H1 (cell line): ENCODE data around the gene PARM1. TPM values are rescaled to one million over a fixed set of nuclear protein-coding genes. Genes with fewer than 3 reads are reported as not detected.

Source experiments
- CTCF ChIA-PET: fragments of 300-600 bp; sonication (Branson Sonifier 250); formaldehyde crosslinking; loops from one replicate; lab custom pipeline; 2021; ENCODE audit not compliant: partially characterized antibody; lab: Charles Lee
- POLR2A ChIA-PET: fragments of 300-600 bp; sonication (Branson Sonifier 250); formaldehyde crosslinking; loops from one replicate; lab custom pipeline; 2021; ENCODE audit warnings: inconsistent platforms; ENCODE audit not compliant: partially characterized antibody; lab: Charles Lee
- DNase-seq, 2 experiments: peaks; one replicate each; pipeline versions ENCODE4 v3.0.0 to v3.0.0-alpha.2; 2010 to 2022; ENCODE audit warnings: low spot score in 2 of 2, low read depth in 1 of 2, mixed read lengths in 1 of 2
- FAIRE-seq: peaks from 2 replicates; lab custom pipeline; 2011; peaks lifted over from hg19 to GRCh38; lab: Jason Lieb, UNC
- H2AFZ ChIP-seq: 2 replicates; pipeline ENCODE4 v1.8.1; 2012; ENCODE audit warnings: low read length, inconsistent platforms
- H2AK5ac ChIP-seq: 2 replicates; pipeline ENCODE4 v1.6.1; 2013; ENCODE audit warnings: low read depth, low read length
- H2BK120ac ChIP-seq: replicated peaks from 2 replicates; pipeline ENCODE3; 2013; ENCODE audit warnings: low read depth, low read length, inconsistent platforms
- H2BK12ac ChIP-seq: 2 replicates; pipeline ENCODE4 v1.6.1; 2013; ENCODE audit warnings: low read depth, low read length
- H2BK15ac ChIP-seq: 2 replicates; pipeline ENCODE4 v1.6.1; 2013; ENCODE audit warnings: low read length
- H2BK20ac ChIP-seq: 2 replicates; pipeline ENCODE4 v1.6.1; 2013; ENCODE audit warnings: low read length
- H2BK5ac ChIP-seq: 2 replicates; pipeline ENCODE4 v1.6.1; 2013; ENCODE audit warnings: low read depth, low read length
- H3K14ac ChIP-seq: 2 replicates; pipeline ENCODE4 v1.6.1; 2013; ENCODE audit warnings: inconsistent platforms; ENCODE audit not compliant: insufficient read length
- H3K18ac ChIP-seq: 2 replicates; pipeline ENCODE4 v1.6.1; 2013; ENCODE audit warnings: low read length; ENCODE audit errors: extremely low read depth
- H3K23ac ChIP-seq: 2 replicates; pipeline ENCODE4 v1.6.1; 2013; ENCODE audit warnings: inconsistent platforms; ENCODE audit not compliant: insufficient read length
- H3K23me2 ChIP-seq: 2 replicates; pipeline ENCODE4 v1.6.1; 2013; ENCODE audit warnings: low read depth, low read length
- H3K27ac ChIP-seq: 2 replicates; pipeline ENCODE4 v1.6.1; 2011; ENCODE audit warnings: low read depth, low read length, inconsistent platforms
- H3K27me3 ChIP-seq, 4 experiments: replicated peaks in 1 of 4; 1 replicate in 1 of 4; 2 replicates in 3 of 4; pipeline versions ENCODE4 v1.6.1 to v1.8.1; 2011 to 2013; ENCODE audit warnings: low read length in 3 of 4, mild to moderate bottlenecking in 3 of 4, inconsistent platforms in 2 of 4, mixed read lengths in 2 of 4, moderate library complexity in 1 of 4; ENCODE audit not compliant: control insufficient read depth in 3 of 4, insufficient read depth in 3 of 4; ENCODE audit errors: extremely low read depth in 1 of 4
- H3K36me3 ChIP-seq, 4 experiments: 2 replicates each; pipeline versions ENCODE4 v1.6.1 to v1.8.1; 2011 to 2013; ENCODE audit warnings: mild to moderate bottlenecking in 4 of 4, low read length in 3 of 4, moderate library complexity in 2 of 4, control low read depth in 1 of 4, inconsistent platforms in 1 of 4; ENCODE audit not compliant: insufficient read depth in 4 of 4, control insufficient read depth in 2 of 4
- H3K4ac ChIP-seq: replicated peaks from 2 replicates; pipeline ENCODE3; 2013; ENCODE audit warnings: low read length, low read depth, mixed read lengths, inconsistent platforms; ENCODE audit not compliant: insufficient read length
- H3K4me1 ChIP-seq, 4 experiments: replicated peaks in 1 of 4; 1 replicate in 1 of 4; 2 replicates in 3 of 4; pipeline versions ENCODE4 v1.6.1 to v1.8.1; 2011 to 2013; ENCODE audit warnings: low read length in 3 of 4, inconsistent platforms in 2 of 4, mixed read lengths in 1 of 4; ENCODE audit not compliant: insufficient read depth in 4 of 4, control insufficient read depth in 3 of 4
- H3K4me2 ChIP-seq, 2 experiments: 2 replicates each; pipeline versions ENCODE4 v1.6.1 to v1.8.1; 2011 to 2013; ENCODE audit warnings: low read depth in 2 of 2, low read length in 2 of 2, control low read depth in 1 of 2, inconsistent platforms in 1 of 2, mild to moderate bottlenecking in 1 of 2; ENCODE audit not compliant: insufficient read depth in 1 of 2
- H3K4me3 ChIP-seq, 4 experiments: fragments of 200-600, 300-600 bp in 1 of 4; sonication (generic), shearing (Covaris generic), sonication (Bioruptor Twin) in 1 of 4; 2 replicates each; pipeline versions ENCODE4 v1.5.1 to v1.8.1; 2011 to 2016; ENCODE audit warnings: low read length in 4 of 4, low read depth in 3 of 4, control low read depth in 2 of 4, inconsistent platforms in 2 of 4, mild to moderate bottlenecking in 2 of 4, mixed read lengths in 1 of 4, moderate library complexity in 1 of 4; ENCODE audit not compliant: insufficient read depth in 2 of 4; ENCODE audit errors: extremely low read depth in 1 of 4
- H3K56ac ChIP-seq: replicated peaks from 2 replicates; pipeline ENCODE3; 2013; ENCODE audit warnings: low read depth, mild to moderate bottlenecking, mixed read lengths, low read length, inconsistent platforms; ENCODE audit not compliant: insufficient read length
- H3K79me1 ChIP-seq: 2 replicates; pipeline ENCODE4 v1.6.1; 2013; ENCODE audit warnings: low read depth, low read length, control low read depth
- H3K79me2 ChIP-seq, 2 experiments: 2 replicates each; pipeline versions ENCODE4 v1.6.1 to v1.8.1; 2012 to 2013; ENCODE audit warnings: low read length in 2 of 2, mild to moderate bottlenecking in 2 of 2, inconsistent platforms in 1 of 2; ENCODE audit not compliant: insufficient read depth in 2 of 2, control insufficient read depth in 1 of 2
- H3K9ac ChIP-seq, 4 experiments: replicated peaks in 1 of 4; 1 replicate in 1 of 4; 2 replicates in 3 of 4; pipeline versions ENCODE4 v1.6.1 to v1.8.1; 2011 to 2013; ENCODE audit warnings: low read depth in 3 of 4, low read length in 3 of 4, control low read depth in 2 of 4, mild to moderate bottlenecking in 2 of 4, moderate library complexity in 2 of 4, inconsistent platforms in 1 of 4; ENCODE audit errors: extremely low read depth in 1 of 4
- H3K9me3 ChIP-seq, 2 experiments: 2 replicates each; pipeline versions ENCODE4 v1.6.1 to v1.8.1; 2012 to 2013; ENCODE audit warnings: mild to moderate bottlenecking in 2 of 2, moderate library complexity in 2 of 2, control low read depth in 1 of 2, inconsistent platforms in 1 of 2, low read depth in 1 of 2, low read length in 1 of 2, mixed read lengths in 1 of 2; ENCODE audit not compliant: insufficient read depth in 2 of 2
- H4K20me1 ChIP-seq, 2 experiments: replicated peaks in 1 of 2; 2 replicates each; pipeline versions ENCODE3 to v1.8.1; 2011 to 2013; ENCODE audit warnings: inconsistent platforms in 2 of 2, low read length in 2 of 2, mild to moderate bottlenecking in 1 of 2; ENCODE audit not compliant: insufficient read depth in 2 of 2, control insufficient read depth in 1 of 2
- H4K5ac ChIP-seq: 2 replicates; pipeline ENCODE4 v1.6.1; 2013; ENCODE audit warnings: low read length, low read depth, mixed read lengths, inconsistent platforms; ENCODE audit not compliant: insufficient read length
- H4K8ac ChIP-seq: 2 replicates; pipeline ENCODE4 v1.8.0; 2013; ENCODE audit warnings: mild to moderate bottlenecking, moderate library complexity, low read length, inconsistent platforms; ENCODE audit not compliant: insufficient read depth; ENCODE audit errors: extremely low read depth
- H4K91ac ChIP-seq: replicated peaks from 2 replicates; pipeline ENCODE3; 2013; ENCODE audit warnings: low read length, mixed read lengths, inconsistent platforms; ENCODE audit not compliant: insufficient read length
- CHD1 ChIP-seq: IDR thresholded peaks from 2 replicates; pipeline ENCODE4 v1.6.1; 2012; ENCODE audit warnings: low read depth, low read length, improper control_type of control experiment
- EGR1 ChIP-seq: IDR thresholded peaks from 2 replicates; pipeline ENCODE4 v1.6.1; 2011; ENCODE audit warnings: low read depth, low read length, borderline replicate concordance
- GTF2F1 ChIP-seq: IDR thresholded peaks from 2 replicates; pipeline ENCODE4 v1.6.1; 2012; ENCODE audit warnings: low read depth, low read length, improper control_type of control experiment, borderline replicate concordance
- JUND ChIP-seq: IDR thresholded peaks from 2 replicates; pipeline ENCODE4 v1.6.1; 2011; ENCODE audit warnings: mild to moderate bottlenecking, improper control_type of control experiment, low read length
- KDM5A ChIP-seq: fragments of 200-600 bp; IDR thresholded peaks from 2 replicates; pipeline ENCODE4 v1.7.1; 2012; ENCODE audit warnings: mild to moderate bottlenecking, low read length, inconsistent platforms, mixed read lengths
- PHF8 ChIP-seq: fragments of 200-600 bp; sonication (generic); conservative IDR thresholded peaks from 2 replicates; pipeline ENCODE4 v1.7.1; 2012; ENCODE audit warnings: low read depth, mild to moderate bottlenecking, inconsistent platforms, low read length, moderate library complexity
- POLR2AphosphoS5 ChIP-seq: IDR thresholded peaks from 2 replicates; pipeline ENCODE4 v1.6.1; 2011; ENCODE audit warnings: low read depth, low read length
- RAD21 ChIP-seq, 2 experiments: IDR thresholded peaks in 1 of 2; conservative IDR thresholded peaks in 1 of 2; 2 replicates each; pipeline ENCODE4 v1.6.1; 2011; ENCODE audit warnings: low read depth in 2 of 2, low read length in 2 of 2, improper control_type of control experiment in 1 of 2, inconsistent platforms in 1 of 2, mild to moderate bottlenecking in 1 of 2, moderate library complexity in 1 of 2
- RXRA ChIP-seq: IDR thresholded peaks from 2 replicates; pipeline ENCODE4 v1.6.1; 2011; ENCODE audit warnings: low read depth, mild to moderate bottlenecking, low read length, moderate library complexity; ENCODE audit not compliant: insufficient read depth
- SRF ChIP-seq: IDR thresholded peaks from 2 replicates; pipeline ENCODE4 v1.6.1; 2011; ENCODE audit warnings: mild to moderate bottlenecking, low read depth, low read length, moderate library complexity
- TEAD4 ChIP-seq: IDR thresholded peaks from 2 replicates; pipeline ENCODE4 v1.6.1; 2012; ENCODE audit warnings: low read depth, low read length, inconsistent platforms, mixed read lengths
- WGBS, 2 experiments: shearing (Covaris generic) in 1 of 2; methylation state at CpG; one replicate each; pipeline versions ENCODE4 v1.1.6 to v1.1.7; 2013 to 2015; ENCODE audit warnings: low lambda C conversion rate in 2 of 2, mixed read lengths in 2 of 2, inconsistent platforms in 1 of 2, low coverage in 1 of 2, missing lambda C conversion rate in 1 of 2; ENCODE audit not compliant: insufficient replicate concordance in 2 of 2, insufficient coverage in 1 of 2, insufficient read length in 1 of 2; ENCODE audit errors: extremely low coverage in 1 of 2, missing lambda C conversion rate in 1 of 2; 5-methylcytosine and 5-hydroxymethylcytosine counted together
- polyA plus RNA-seq, 7 experiments: library from polyadenylated mRNA; depleted of rRNA in 3 of 7; stranded (reverse) in 5 of 7; unstranded in 2 of 7; fragments of >200 nt in 5 of 7; fragments of 200-250 nt in 2 of 7; gene quantifications; 1 replicate in 5 of 7; 2 replicates in 1 of 7; 4 replicates in 1 of 7; pipeline versions ENCODE4 v1.2.1 to v1.2.3, GENCODE V29; 2011 to 2013; ENCODE audit warnings: missing spikeins in 2 of 7, mixed read lengths in 2 of 7
- total RNA-seq: library from RNA; stranded (reverse); fragmentation: NEBNext Ultra II Directional; extraction: Animal tissue kit (Norgen Biotek cat#: 25700); gene quantifications from 2 replicates; pipeline ENCODE4 v1.2.1, GENCODE V29; 2021
- TF ChIP-seq, protein P1 (sequence below): IDR thresholded peaks from 2 replicates; pipeline ENCODE4 v1.6.1; 2012; ENCODE audit warnings: low read length, inconsistent platforms

PARM1 gene
- total and polyA plus RNA-seq, 2 of the 8 experiments (the other 6 are each of a cell fraction or from before 2014, with no cell fraction given), result 2.0 to 5.3 TPM

DNA sequence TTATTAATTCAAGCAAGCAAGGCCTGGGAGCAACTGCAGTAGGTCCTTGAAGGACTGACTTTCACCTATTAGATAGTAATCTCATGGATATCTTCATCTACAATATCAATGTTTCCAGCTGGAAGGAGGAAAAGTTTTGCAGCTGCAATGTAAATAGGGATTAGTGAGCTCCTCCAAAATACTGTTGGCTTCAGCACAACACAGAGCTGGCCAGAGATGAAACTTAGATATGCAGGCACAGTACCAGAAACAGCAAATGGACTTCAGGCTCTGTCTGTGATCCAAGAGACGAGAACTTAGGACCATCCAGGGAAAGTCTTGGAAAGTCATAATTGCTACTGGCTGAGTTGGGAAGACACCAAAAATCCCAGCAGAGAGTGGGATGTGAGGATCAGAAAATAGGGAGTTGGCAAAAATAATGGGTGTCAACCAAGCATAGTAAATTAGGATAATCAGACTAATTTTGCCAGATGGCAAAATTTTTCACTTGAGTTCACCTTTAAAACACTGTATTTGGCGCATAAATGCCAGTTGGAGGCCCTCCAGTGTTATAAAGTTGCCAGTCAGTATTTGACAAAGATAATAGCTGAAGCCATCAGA, 57.5 kb downstream of the PARM1 start:
- no peak overlapping the region for H3K4me2 ChIP-seq
- no peak overlapping the region for H2BK12ac ChIP-seq
- H2BK5ac ChIP-seq, result no peak overlapping the region
- no peak overlapping the region for H3K4ac ChIP-seq
- no peaks in the 10 kb centered on the region for H3K79me2 ChIP-seq
- no peaks in the 10 kb centered on the region for H3K23me2 ChIP-seq
- H3K79me1 ChIP-seq, result no peaks in the 10 kb centered on the region
- H4K20me1 ChIP-seq, result no peaks in the 10 kb centered on the region
- no peak overlapping the region for H2BK15ac ChIP-seq
- ChIA-PET CTCF (interaction anchor here (1.3 kb wide), 1 partner anchor 116 kb away, joined by 4 read pairs; no protein-coding TSS in a partner anchor), POLR2A (no interaction called here)
- no peak overlapping the region for H2AFZ ChIP-seq
- H3K18ac ChIP-seq, result no peak overlapping the region
- H2BK20ac ChIP-seq, result no peak overlapping the region
- H3K56ac ChIP-seq, result no peak overlapping the region
- H3K23ac ChIP-seq, result no peak overlapping the region
- DNase-seq (no peak), FAIRE-seq (no peak)
- no peak overlapping the region for H4K5ac ChIP-seq
- no peaks in the 10 kb centered on the region for H3K36me3 ChIP-seq
- no peak overlapping the region for H4K91ac ChIP-seq
- no peak overlapping the region for H3K4me3 ChIP-seq
- WGBS, 2 experiments, result 97% methylated on average over 2 of the region's 2 CpGs; no CpG with 5 or more reads in 1 of the 2 experiments
- no peak overlapping the region for H3K14ac ChIP-seq
- H2AK5ac ChIP-seq, result no peak overlapping the region
- H3K27me3 ChIP-seq, result no peaks in the 10 kb centered on the region
- no peaks in the 10 kb centered on the region for H3K4me1 ChIP-seq
- no peak overlapping the region for H3K9ac ChIP-seq
- no peak overlapping the region for H3K27ac ChIP-seq
- no peak overlapping the region for H2BK120ac ChIP-seq
- no peaks in the 10 kb centered on the region for H3K9me3 ChIP-seq
- H4K8ac ChIP-seq, result no peak overlapping the region
- TF ChIP-seq EGR1, result no peak
- no peak for TF ChIP-seq RXRA
- TF ChIP-seq KDM5A, result no peak
- TF ChIP-seq, protein P1, sequence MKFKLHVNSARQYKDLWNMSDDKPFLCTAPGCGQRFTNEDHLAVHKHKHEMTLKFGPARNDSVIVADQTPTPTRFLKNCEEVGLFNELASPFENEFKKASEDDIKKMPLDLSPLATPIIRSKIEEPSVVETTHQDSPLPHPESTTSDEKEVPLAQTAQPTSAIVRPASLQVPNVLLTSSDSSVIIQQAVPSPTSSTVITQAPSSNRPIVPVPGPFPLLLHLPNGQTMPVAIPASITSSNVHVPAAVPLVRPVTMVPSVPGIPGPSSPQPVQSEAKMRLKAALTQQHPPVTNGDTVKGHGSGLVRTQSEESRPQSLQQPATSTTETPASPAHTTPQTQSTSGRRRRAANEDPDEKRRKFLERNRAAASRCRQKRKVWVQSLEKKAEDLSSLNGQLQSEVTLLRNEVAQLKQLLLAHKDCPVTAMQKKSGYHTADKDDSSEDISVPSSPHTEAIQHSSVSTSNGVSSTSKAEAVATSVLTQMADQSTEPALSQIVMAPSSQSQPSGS, result no peak
- TF ChIP-seq SRF, result no peak
- no peak for TF ChIP-seq PHF8
- no peak for TF ChIP-seq TEAD4
- TF ChIP-seq POLR2AphosphoS5, result no peak
- no peak for TF ChIP-seq GTF2F1
- no peak for TF ChIP-seq RAD21 (IDR thresholded peaks at IDR 0.05 in 1 of 2, conservative IDR thresholded peaks at IDR 0.05 in 1 of 2; ENCODE audit: low read depth in 2 of 2, low read length in 2 of 2)
- no peak for TF ChIP-seq CHD1
- no peak for TF ChIP-seq JUND
